OCI-M2 (cell line): ENCODE measurements around the gene PYM1.
"Not testable (repeated sequence)": the region's sequence is repeated elsewhere in the genome, so short reads cannot be mapped to it uniquely, and the experiment has no call there.

Source experiments
- DNase-seq: peaks from one replicate; lab custom pipeline; 2025; ENCODE audit not compliant: unreplicated experiment; lab: John Stamatoyannopoulos, UW

Gene PYM1

DNA sequence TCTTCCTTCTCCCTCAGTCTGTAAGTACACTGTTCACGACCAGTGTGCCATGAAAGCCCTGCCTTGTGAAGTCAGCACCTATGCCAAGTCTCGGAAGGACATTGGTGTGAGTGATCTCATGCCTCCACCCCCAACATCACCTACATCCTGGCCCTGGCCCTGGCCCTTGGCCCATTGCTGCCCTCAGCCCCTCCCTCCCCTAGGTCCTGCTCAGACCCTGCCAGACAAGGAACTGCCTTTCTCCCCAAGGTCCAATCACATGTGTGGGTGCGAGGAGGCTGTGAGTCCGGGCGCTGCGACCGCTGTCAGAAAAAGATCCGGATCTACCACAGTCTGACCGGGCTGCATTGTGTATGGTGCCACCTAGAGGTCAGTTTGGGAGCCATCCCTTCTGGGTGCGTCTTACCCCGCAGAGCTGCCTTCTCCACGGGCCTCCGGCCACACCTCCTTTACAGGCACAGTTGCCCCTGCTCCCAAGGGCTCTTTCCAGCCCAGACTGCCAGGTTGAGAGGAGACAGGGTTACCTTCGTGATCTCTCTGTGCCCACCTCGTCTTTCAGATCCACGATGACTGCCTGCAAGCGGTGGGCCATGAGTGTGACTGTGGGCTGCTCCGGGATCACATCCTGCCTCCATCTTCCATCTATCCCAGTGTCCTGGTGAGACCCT is 12.5 kb upstream of the PYM1 start:
- DNase-seq = peak; percentile 38

DNA sequence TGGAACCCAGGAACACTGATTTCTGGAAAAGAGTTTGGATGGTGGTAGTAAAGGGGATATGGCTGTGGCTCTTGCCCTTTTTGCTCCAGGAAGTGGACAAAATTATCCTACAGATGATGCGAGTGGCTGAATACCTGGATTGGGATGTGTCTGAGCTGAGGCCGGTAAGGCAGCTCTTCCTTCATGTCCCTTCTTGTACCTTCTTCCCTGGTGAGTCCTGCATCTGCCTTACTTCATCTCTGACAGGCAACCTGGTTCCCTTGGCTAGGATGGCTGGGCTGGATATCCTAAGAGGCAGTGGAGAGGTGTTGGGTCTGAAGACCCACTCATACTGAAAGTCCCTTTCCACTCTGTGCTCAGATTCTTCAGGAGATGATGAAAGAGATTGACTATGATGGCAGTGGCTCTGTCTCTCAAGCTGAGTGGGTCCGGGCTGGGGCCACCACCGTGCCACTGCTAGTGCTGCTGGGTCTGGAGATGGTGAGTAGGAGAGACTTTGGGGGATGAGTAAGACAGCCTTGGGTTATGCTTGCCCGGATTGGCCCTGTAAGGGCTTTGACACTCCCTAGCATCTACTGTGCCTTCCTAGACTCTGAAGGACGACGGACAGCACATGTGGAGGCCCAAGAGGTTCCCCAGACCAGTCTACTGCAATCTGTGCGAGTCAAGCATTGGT is 11.3 kb upstream of the PYM1 start:
- DNase-seq = no peak

DNA sequence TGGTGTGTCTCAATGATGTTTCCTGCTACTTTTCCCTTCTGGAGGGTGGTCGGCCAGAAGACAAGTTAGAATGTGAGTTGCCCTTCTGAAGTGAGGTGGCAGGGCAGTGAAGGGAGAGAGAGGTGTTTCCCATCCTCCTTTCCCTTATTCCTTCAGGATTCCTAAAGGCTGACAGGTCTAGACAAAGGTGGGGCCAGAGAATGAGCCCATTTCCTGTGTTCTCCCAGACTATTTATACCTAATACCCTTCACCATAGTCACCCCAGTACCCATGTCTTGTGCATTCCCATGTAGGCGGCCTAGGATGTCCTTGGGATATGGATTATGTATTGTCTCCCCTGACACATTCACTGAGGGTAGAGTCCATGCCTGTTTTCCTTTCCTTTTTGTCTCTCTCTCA is 10.3 kb upstream of the PYM1 start:
- no peak for DNase-seq

DNA sequence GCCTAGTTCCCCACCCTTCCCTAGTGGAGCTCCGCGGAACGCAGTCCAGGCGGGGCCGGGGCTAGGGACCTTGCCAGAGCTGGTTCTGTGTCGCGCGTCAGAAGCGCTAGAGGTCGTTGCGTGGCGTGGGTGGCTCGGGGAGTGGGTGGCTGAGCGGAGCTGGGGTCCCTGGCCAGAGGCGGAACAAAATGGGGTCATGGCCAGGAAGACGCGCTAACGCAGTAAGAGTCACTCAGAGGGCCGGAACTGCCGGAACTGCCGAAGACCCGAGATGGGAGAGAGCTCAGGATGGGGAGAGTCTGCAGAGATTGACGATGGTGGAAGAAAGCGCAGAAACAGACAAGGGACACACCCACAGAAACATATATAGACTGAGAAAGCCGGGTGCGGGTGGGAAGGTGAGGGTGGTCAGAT is 8.1 kb upstream of the PYM1 start:
- DNase-seq = no peak

DNA sequence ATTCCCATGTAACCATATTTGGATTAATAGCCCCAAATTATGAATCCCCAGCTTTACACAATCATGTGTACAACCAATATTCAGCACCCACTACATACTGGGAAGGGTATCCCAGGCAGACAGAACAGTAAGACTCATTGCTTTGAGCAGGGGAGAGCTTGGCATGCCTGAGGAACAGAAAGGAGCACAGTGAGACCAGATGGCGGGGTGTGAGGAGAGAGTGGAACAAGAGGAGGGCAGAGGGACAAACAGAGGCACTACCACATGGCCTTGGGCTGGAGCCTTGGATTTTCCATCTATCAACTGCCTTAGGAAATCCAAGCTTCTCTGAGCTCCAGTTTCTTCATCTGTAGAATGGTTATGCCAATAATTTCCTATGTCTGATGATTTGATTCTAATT is 7.1 kb upstream of the PYM1 start:
- DNase-seq = no peak

DNA sequence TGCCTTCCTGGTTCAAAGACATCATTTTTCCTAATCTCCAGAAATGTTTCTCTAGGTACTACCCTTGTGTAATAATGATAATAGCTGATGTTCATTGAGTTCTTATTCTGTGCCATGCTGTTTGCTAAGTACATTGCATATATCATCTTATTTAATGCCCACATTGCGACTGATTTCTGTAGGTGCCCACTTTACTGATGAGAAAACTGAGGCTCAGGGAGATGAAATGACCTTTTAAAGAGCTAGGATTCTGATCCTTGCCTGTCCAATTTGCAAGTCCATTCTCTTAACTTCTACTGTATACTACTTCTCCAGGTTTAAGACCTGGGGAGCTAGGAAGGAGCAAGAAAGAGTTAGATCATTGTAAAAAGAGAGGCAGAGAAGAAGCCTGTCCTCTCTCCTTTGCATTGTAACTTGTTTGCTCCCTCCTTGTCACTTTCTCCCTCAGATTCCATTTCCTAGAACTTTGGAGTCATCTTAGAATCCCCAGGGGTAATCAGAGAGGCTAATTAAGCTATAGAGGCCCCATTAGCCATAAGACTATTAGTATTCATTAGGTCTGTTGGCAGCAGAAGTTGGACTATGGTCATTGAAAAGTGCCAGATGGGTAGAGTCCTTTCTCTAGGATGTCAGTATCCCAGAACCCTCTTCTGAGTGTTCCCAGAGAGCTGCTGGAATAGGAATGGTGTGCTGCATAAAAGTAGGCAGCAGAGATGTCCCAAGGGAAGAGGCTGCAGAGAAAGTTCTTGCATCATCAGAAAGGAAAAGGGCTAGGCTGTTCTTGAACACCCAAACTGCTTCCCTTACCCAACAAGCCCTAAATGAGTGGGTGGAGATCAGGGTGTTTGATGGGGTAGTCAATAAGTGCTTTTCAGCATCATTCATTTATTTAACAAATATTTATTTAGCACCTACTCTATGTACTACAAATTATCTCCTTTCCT is 6.4 kb upstream of the PYM1 start:
- no peak for DNase-seq

DNA sequence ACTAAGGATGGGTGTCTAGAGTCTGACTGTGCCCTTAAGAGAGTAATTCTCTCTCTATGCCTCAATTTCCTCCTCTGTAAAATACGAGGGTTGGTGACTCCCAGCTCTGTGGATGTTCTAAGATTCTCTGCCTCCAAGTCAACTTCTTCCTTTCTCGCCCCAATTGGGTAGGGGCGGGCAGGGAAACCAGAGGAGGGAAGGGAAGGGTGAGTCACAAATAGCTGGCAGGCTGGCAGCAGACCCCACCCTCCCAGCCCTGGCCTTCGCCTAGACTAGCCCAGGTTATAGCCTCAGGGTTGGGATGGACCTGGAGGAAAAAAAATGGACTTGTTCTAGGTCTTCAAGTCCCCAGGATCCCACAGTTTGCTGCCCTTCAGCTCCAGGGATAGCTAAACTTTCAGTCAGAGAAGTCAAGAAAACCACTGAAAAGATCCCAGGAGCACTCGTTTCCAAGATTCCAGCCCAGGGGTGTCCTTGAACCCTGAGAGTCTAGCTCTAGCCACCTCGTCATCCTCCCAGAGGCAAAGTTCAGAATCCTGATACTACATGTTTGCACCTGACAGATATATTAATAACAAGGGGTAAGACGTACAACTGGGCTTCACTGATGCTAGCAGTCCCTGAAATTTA is 5.6 kb upstream of the PYM1 start:
- DNase-seq = no peak

DNA sequence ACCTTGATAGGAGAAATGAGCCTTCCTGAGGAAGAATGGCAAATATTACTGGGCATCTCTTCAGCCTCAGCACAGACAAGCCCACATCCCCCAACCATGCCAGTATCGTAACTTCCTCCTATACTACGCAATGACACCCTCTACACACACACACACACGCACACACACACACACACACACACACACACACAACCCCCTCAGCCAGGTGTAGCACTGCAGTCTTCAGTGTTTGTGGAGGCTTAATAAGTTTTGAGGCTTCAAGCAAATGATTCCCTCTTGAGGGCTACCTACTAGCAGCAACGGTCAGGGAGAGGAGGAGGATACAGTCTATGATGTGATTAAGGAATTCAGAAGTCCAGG is 4.8 kb upstream of the PYM1 start:
- DNase-seq = no peak

DNA sequence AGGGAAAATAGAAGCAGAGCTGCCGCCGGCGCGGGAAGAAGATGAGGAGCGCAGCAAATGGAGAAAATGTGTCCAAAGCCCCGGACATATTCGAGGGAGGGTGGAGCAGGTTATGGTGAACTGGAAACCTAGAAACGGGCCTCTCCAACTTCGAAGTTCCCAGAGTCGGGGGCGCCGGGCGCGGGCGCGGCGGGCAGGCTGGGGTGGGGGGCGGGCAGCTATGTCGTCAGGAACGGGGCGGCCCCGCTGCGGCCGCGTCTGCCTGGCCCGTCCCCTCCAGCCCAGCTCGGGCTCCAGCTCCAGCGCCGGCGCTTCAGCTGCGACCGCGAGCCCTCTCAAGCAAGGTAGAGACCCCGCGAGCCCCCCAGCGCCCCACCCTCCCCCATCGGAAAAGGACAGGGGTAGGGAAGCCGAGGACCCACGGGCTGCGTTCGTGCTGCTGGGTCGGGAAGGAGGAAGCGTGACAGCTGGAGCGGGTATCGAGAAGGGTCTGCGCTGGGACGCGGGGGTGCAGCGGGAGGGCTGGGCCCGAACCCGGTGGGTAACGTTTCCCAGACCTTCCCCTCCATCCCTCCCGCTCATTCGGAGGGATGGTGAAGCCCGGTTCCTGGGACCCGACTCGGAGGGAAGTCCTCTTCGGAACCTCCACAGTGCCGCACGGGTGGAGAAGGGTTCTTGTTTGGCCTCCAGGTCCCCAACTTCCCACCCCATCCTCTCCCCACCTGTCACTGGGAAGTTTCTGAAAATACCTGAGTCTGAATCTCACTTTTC is 4.3 kb upstream of the PYM1 start:
- DNase-seq = no peak

DNA sequence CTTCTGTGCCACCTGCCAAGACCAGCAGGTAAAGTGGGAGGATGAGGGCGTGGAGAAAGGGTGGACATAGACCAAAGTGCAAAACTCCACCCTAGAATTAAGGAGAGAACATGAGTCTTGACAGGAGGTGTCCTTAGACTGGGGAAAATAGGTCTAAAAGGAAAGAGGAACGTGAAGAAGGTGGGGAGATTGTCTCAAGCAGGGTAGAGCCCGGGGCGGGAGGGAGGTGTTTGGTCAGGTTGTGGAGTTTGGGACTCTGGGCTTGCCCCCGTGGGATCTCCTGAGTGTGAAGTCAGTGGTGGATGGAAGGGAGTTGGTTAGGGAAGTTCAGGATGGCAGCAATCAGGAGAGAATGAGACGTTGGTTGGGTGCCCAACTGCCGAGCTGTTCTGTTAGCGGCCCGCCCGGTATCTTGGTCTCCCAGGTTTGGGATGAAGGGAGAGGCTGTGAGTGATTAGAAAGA is 3.7 kb upstream of the PYM1 start:
- DNase-seq = no peak

DNA sequence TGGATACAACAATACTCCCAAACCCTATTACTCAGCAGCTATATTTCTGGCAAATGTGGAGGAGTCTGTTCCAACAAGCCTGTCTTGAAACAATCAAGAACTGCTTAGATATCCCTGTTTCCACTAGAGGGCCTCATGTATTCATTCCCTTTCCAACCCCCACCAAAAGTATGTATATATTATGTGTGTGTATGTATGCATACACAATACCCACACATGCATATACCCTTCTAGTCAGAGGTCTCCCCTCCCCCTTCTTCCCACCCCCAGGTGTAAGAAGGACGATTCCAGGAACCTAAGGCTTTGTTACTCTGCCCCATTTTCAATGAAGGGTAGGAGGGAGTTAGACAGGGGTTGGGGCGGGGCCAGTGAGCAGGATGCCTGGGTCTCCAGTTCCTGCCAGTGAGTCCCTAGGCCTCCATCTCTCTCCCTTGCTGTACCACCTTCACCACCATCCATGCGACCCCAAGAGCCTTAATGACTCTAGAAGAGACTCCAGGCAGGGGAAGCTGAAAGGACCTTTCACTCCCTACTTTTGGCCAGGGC is 3.1 kb upstream of the PYM1 start, which contains the start of gene DGKA:
TSS of gene DGKA (plus strand) at position 392 of the 546 bp plus-strand sequence. CDS start 5,342 bp downstream, outside the sequence.
- DNase-seq = no peak

DNA sequence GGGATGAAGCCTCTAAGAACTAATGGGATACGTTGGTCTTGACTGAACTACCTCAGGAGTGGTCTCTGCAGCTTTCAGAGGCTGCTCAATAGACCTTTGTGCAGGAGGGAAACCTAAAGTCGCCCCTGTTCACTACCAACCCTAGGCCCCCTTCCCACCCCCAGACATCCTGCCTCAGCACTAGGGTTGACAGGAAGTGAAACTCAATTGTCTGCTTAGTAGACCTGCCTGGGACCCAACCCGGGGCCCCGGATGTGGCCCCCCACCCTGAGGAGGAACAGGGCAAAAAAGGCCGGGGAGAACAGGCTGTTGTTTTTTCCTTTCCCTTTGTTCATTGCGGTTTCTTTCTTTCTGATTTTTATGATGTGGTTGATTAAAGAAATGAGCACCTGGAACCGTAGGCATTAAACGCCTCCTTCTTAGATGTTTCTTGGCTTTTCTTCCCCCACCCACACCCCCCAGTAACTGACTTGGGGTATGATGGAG is 1.7 kb upstream of the PYM1 start:
- no peak for DNase-seq

DNA sequence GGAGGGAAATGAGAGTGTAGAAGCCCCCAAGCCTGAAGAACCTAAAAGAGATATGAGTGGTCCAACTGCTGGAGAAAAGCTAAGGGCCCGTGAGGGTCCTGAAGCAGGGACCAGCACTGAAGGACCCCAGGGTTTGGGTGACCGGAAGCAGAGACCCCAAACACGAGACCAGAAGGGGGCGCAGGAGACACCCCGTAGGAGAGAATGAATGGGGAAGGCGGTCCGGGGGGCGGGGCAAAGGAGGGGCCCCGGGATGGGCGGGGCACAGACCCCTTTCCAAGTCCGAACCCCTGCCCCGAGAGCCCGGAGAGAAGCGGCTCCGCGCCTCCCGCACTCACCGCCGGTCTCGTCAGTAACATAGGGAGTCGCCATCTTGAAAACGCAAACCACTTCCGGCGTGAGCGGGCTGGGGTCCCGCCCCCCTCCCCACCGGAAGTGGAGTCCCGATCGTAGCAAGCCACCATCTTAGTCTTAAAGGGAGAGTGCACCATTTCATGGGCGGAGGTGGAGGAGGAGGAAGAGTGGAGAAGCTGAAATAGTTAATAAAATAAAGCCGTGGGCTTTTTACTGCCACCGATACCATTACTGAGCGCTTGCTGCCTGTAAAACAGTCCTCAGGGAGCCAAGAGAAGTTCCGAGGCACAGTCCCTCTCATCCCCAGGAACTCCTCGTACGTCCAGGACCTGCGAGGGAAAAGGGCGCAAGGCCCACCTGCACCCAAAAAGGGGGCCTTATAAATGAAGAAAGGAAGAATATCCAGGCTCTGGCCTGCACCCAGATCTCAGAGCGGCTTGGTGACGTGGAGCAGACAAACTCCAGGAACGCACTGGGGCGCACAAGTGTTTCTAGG is 731 bp downstream of the PYM1 start:
- peak; percentile 54 for DNase-seq

DNA sequence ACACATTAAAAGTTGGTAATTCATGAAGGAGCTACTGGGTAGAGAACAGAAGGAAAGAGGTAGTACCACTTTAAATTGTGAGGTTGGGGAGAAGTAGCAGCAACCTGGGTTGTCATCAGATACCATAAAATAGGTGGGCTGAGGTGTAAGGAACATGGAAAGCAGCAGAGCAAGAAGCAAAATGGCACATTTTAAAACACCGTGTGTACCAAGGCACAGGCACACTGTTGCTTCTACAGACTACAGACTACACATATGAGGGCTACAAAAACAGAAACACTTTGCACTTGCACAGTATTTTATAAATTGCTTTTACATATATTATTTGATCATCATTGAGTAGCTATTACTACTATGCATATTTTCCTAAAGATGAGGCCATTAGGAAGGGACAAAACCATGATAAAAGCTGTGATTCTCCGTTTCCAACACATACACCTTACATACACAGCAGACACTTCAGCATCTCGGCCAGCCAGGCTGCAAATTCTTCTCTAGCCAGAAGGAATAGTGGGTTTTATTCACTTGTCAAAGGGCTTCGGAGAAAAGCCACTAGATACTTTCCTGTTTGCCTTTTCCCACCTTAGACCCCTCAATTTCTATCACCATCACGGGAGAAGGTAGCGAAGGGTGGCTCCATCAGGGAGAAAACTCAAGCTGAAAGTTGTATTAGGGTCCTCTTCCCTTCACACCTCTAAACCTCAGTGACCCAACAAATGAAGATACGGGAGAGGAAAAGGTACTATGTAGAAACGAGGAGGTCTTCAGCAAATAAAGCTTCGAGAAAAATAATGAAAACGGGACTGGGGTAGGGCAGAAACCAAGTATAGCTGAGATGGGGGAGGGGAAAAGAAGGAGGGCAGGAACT is 1.6 kb downstream of the PYM1 start:
- no peak for DNase-seq

DNA sequence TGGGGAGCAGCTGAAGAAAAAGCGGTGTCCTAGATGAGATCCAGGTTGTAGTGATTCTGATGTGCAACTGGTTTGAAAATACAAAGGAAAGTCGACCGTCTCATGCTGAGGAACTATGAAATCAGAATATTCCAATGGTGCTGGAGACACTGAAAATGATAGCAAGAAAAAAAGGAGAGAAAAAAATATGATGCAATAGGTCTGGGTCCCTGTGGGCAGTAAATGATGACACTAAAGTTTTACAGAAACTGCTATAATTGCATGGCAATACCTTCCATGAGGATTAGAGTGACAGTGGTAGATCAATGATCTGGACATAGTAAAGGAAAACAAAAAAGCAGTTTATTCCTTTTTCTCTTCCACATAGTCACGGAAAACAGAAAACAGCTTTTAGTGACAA is 2.3 kb downstream of the PYM1 start:
- no peak for DNase-seq

DNA sequence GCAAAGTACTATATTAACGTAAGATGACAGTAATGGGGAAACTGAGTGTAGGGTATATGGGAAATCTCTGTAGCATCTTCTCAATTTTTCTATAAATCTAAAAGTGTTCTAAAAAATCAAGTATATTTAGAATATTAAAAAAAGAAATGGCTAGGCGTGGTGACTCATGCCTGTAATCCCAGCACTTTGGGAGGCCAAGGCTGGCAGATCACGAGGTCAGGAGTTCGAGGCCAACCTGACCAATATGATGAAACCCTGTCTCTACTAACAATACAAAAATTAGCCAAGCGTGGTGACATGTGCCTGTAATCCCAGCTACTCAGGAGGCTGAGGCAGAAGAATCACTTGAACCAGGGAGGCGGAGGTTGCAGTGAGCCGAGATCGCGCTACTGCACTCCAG is 4.0 kb downstream of the PYM1 start:
- DNase-seq = not testable (repeated sequence)

DNA sequence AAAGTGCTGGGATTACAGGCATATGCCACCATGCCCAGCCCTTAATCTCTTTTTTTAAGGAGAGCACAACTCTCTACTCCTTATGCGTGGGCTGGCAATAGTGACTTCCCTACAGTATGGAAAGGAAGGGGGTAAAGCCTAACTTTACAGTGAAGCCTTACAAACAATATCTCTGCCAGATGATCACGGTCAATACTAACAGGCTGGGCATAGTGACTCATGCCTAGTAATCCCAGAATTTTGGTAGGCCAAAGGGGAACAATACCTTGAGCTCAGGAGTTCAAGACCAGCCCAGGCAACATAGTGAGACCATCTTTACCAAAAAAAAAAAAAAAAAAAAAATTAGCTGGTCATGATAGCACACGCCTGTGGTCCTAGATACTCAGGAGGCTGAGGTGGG is 5.6 kb downstream of the PYM1 start:
- no peak for DNase-seq

DNA sequence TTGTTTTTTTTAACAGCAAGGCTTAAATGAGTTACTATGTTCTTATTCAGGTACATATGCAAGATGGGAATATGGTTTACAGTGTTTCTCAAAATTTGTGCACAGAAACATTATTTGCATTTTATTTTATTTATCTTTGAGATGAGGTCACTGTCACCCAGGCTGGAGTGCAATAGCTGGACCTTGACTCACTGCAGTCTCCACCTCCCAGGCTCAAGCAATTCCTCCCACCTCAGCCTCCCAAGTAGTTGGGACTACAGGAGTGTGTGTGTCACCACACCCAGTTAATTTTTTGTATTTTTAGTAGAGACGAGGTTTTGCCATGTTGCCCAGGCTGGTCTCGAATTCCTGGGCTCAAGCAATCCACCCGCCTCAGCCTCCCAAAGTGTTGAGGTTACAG is 8.7 kb downstream of the PYM1 start:
- DNase-seq = not testable (repeated sequence)
